Endothelial cell of umbilical vein (primary cell): Measurements from ENCODE around the gene TMUB2. TPM values are rescaled to one million over a fixed set of nuclear protein-coding genes. Genes with fewer than 3 reads are reported as not detected.

Source experiments
- Bru-seq: library from RNA; stranded (reverse); fragments of 400-500 nt; gene quantifications from one replicate; lab custom pipeline; 2021; lab: Mats Ljungman, UMichigan
- BruChase-seq, 2 experiments: library from RNA; stranded (reverse); fragments of 400-500 nt; gene quantifications; one replicate each; lab custom pipeline; 2021; lab: Mats Ljungman, UMichigan
- BruUV-seq: library from RNA; stranded (reverse); fragments of 400-500 nt; replicated peaks from 2 replicates; lab custom pipeline; 2021; lab: Mats Ljungman, UMichigan
- CTCF ChIA-PET: fragments of 300-600, 350-600 bp; sonication (Branson Sonifier 250); formaldehyde crosslinking; loops from one replicate; lab custom pipeline; 2021; ENCODE audit warnings: antibody characterized with exemption, inconsistent platforms; lab: Charles Lee
- POLR2A ChIA-PET: fragments of 300-600, 350-600 bp; sonication (Branson Sonifier 250); formaldehyde crosslinking; loops from one replicate; lab custom pipeline; 2021; ENCODE audit warnings: antibody characterized with exemption, inconsistent platforms; lab: Charles Lee
- DNase-seq: peaks from one replicate; pipeline ENCODE4 v3.0.0-alpha.2; 2011; ENCODE audit warnings: low read depth, low spot score
- FAIRE-seq: peaks from 2 replicates; lab custom pipeline; 2011; peaks lifted over from hg19 to GRCh38; lab: Jason Lieb, UNC
- H2AFZ ChIP-seq: 2 replicates; pipeline ENCODE4 v1.6.0; 2012; ENCODE audit warnings: low read depth, low read length, control low read depth, inconsistent platforms
- H3K27ac ChIP-seq: 2 replicates; pipeline ENCODE4 v1.5.1; 2011; ENCODE audit warnings: low read depth, mild to moderate bottlenecking, control low read depth, low read length, moderate library complexity; ENCODE audit not compliant: insufficient read depth
- H3K27me3 ChIP-seq, 2 experiments: 2 replicates each; pipeline versions ENCODE4 v1.6.0 to v1.6.1; 2011; ENCODE audit warnings: low read length in 2 of 2, mixed read lengths in 1 of 2; ENCODE audit not compliant: control insufficient read depth in 2 of 2, insufficient read depth in 2 of 2
- H3K36me3 ChIP-seq, 2 experiments: 2 replicates in 1 of 2; 3 replicates in 1 of 2; pipeline ENCODE4 v1.5.1; 2011; ENCODE audit warnings: low read length in 2 of 2, mild to moderate bottlenecking in 1 of 2, moderate library complexity in 1 of 2; ENCODE audit not compliant: control insufficient read depth in 2 of 2, insufficient read depth in 2 of 2; ENCODE audit errors: extremely low read depth in 1 of 2
- H3K4me1 ChIP-seq: 3 replicates; pipeline ENCODE4 v1.5.1; 2011; ENCODE audit warnings: mild to moderate bottlenecking, low read length; ENCODE audit not compliant: control insufficient read depth, insufficient read depth; ENCODE audit errors: extremely low read depth
- H3K4me2 ChIP-seq: 2 replicates; pipeline ENCODE4 v1.6.1; 2011; ENCODE audit warnings: low read length, control low read depth, mixed read lengths; ENCODE audit not compliant: insufficient read depth
- H3K4me3 ChIP-seq, 3 experiments: fragments of 200-600 bp in 1 of 3; sonication (generic), shearing (Covaris generic) in 1 of 3; replicated peaks in 1 of 3; 2 replicates each; pipeline ENCODE4 v1.5.1; 2011 to 2016; ENCODE audit warnings: control low read depth in 3 of 3, low read length in 3 of 3, mild to moderate bottlenecking in 2 of 3, inconsistent platforms in 1 of 3, low read depth in 1 of 3, moderate library complexity in 1 of 3; ENCODE audit not compliant: insufficient read depth in 1 of 3
- H3K79me2 ChIP-seq: 2 replicates; pipeline ENCODE4 v1.6.0; 2012; ENCODE audit warnings: low read length, inconsistent platforms; ENCODE audit not compliant: control insufficient read depth, insufficient read depth
- H3K9ac ChIP-seq: replicated peaks from 2 replicates; pipeline ENCODE3; 2011; ENCODE audit warnings: low read length, control low read depth; ENCODE audit not compliant: insufficient read depth; ENCODE audit errors: extremely low read depth
- H3K9me1 ChIP-seq: replicated peaks from 3 replicates; pipeline ENCODE4 v1.6.0; 2011; ENCODE audit warnings: mild to moderate bottlenecking, low read length; ENCODE audit not compliant: control insufficient read depth, insufficient read depth; ENCODE audit errors: extremely low read depth
- H3K9me3 ChIP-seq: replicated peaks from 2 replicates; pipeline ENCODE4 v1.5.1; 2012; ENCODE audit warnings: low read length, inconsistent platforms; ENCODE audit not compliant: control insufficient read depth, insufficient read depth
- H4K20me1 ChIP-seq: replicated peaks from 2 replicates; pipeline ENCODE3; 2011; ENCODE audit warnings: mild to moderate bottlenecking, low read length; ENCODE audit not compliant: control insufficient read depth, insufficient read depth; ENCODE audit errors: extremely low read depth
- EZH2 ChIP-seq: IDR thresholded peaks from 2 replicates; pipeline ENCODE4 v1.6.1; 2012; ENCODE audit warnings: borderline replicate concordance, low read depth, mild to moderate bottlenecking, moderate library complexity, low read length, inconsistent platforms; ENCODE audit not compliant: severe bottlenecking
- FOS ChIP-seq: IDR thresholded peaks from 2 replicates; pipeline ENCODE4 v1.6.1; 2011; ENCODE audit warnings: mild to moderate bottlenecking, low read length, moderate library complexity, borderline replicate concordance; ENCODE audit not compliant: insufficient read depth
- GATA2 ChIP-seq: IDR thresholded peaks from 2 replicates; pipeline ENCODE4 v1.7.0; 2011; ENCODE audit warnings: low read depth, mild to moderate bottlenecking, moderate library complexity, mixed read lengths, low read length; ENCODE audit not compliant: insufficient read length, insufficient read depth
- JUN ChIP-seq: IDR thresholded peaks from 2 replicates; pipeline ENCODE4 v1.6.1; 2011; ENCODE audit warnings: borderline replicate concordance, low read depth; ENCODE audit not compliant: insufficient read length, insufficient read depth
- MYC ChIP-seq: IDR thresholded peaks from one replicate; pipeline ENCODE4 v1.6.1; 2011; ENCODE audit warnings: mild to moderate bottlenecking, low read depth, low read length
- POLR2A ChIP-seq: IDR thresholded peaks from 2 replicates; pipeline ENCODE4 v1.6.1; 2012; ENCODE audit warnings: low read depth, mild to moderate bottlenecking, control low read depth, low read length
- POLR2AphosphoS5 ChIP-seq: IDR thresholded peaks from 2 replicates; pipeline ENCODE4 v1.6.1; 2012; ENCODE audit warnings: low read depth, mild to moderate bottlenecking, control low read depth, low read length, moderate library complexity; ENCODE audit not compliant: insufficient read depth
- dilution Hi-C: fragments of 300-500 bp; cut with MboI; formaldehyde crosslinking; loops from one replicate; pipeline ENCODE4 v1.15.0; 2019; ENCODE audit warnings: low sequenced_read_pairs; ENCODE audit not compliant: extremely low pct_ligation_motif_present
- intact Hi-C: fragments of 100-400 bp; cut with micrococcal nuclease; formaldehyde crosslinking; loops from one replicate; pipeline ENCODE4 v1.10.0; 2022
- long read RNA-seq: library from polyadenylated mRNA; stranded (forward); transcript quantifications from one replicate; pipeline ENCODE4 v2.0.0, GENCODE V29; 2021
- polyA minus RNA-seq, 3 experiments: library from RNA; depleted of rRNA, polyadenylated mRNA; stranded (reverse); fragments of >200 nt; gene quantifications; 1 replicate in 1 of 3; 2 replicates in 2 of 3; pipeline ENCODE4 v1.2.3, GENCODE V29; 2011
- polyA plus RNA-seq, 4 experiments: library from polyadenylated mRNA; depleted of rRNA in 3 of 4; stranded (reverse) in 3 of 4; unstranded in 1 of 4; fragments of >200 nt; gene quantifications; 2 replicates each; pipeline versions ENCODE4 v1.2.1 to v1.2.3, GENCODE V29; 2011 to 2012; ENCODE audit warnings: missing spikeins in 1 of 4
- total RNA-seq: library from RNA; stranded (reverse); gene quantifications from 2 replicates; pipeline ENCODE4 v1.2.3, GENCODE V29; 2021
- TF ChIP-seq, protein P1 (sequence below): IDR thresholded peaks from 2 replicates; pipeline ENCODE4 v1.6.1; 2011; ENCODE audit not compliant: insufficient read depth, insufficient read length

TMUB2 gene
- 39.5 and 43.6 TPM in 2 replicates for total RNA-seq
- 72.5 and 80.0 TPM in 2 replicates for polyA plus RNA-seq
- polyA plus RNA-seq (2011; cell fraction: cytosol; rRNA removed): 50.3 and 55.3 TPM in 2 replicates
- 150 and 171 TPM in 2 replicates for polyA plus RNA-seq (2011; cell fraction: nucleus; rRNA removed)
- polyA plus RNA-seq (2012): 32.2 and 40.6 TPM in 2 replicates
- polyA minus RNA-seq: 48.4 and 54.9 TPM in 2 replicates
- polyA minus RNA-seq (2011; cell fraction: cytosol; rRNA and poly(A)+ RNA removed): 11.1 TPM
- polyA minus RNA-seq (2011; cell fraction: nucleus; rRNA and poly(A)+ RNA removed): 18.8 and 24.1 TPM in 2 replicates
- percentile 71 among the genes with signal in this experiment for Bru-seq, nascent RNA
- BruChase-seq, experiment 1, labeled RNA remaining after a 6-hour chase: percentile 89 among the genes with signal in this experiment
- BruChase-seq, experiment 2, labeled RNA remaining after a 2-hour chase: percentile 90 among the genes with signal in this experiment
- long read RNA-seq, transcript TMUB2-201 (3 exons, 2,418 nt): major isoform, 15 of 89 reads
- long read RNA-seq, partial matches to known transcripts: 28 of 89 reads
- long read RNA-seq, other reads (novel, unspliced or antisense): 37 of 89 reads

DNA sequence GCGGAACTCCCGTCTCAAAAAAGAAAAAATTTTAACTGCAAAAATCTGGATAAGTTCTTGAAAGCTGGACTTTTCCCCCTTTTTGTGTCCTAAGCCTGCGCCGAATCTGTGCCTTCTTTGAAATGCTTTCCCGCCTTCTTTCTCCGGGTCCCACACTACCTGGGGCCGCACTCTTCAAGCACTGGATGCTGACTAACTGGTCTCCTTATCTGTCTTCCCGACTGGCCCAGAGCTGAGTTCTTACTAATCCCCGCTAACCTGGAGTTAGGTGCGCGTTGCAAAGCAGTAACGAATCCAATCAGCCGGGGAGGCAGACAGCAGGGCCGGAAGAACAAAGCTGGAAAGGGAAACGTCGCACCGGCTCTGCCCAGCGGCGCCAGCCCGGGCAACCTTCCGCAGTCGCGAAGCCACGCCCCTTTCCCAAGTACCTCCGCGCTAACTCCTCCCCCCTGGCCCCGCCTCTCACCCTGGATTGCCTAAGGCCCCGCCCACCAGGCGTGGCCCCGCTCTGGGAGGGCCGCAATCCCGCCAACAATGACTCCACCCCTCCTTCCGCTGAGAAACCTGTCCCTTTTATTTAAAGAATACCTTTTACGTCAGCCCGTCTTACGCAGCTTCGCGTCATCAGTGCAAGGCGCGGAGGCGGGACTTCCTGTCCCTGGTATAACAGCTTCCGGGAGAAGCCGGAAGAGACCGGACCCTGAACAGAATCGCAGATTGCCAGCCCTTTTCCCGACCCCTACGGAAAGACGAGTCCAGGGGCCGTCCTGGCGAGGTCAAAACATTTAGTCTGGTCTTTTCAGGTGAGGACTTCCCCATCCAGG is at the start of gene TMUB2:
Gene TMUB2, plus strand, starts transcription at position 666 of the 824 bp plus-strand sequence. CDS start 737 bp downstream, outside the sequence.
- Histone ChIP-seq H3K4me2 (peak within 1 kb of the TSS; percentile 97), H3K4me3 (peak within 1 kb of the TSS; percentile 82 to 96 (median 94)), H3K9me3 (no peaks in the 10 kb centered on the region), H3K27me3 (no peaks in the 10 kb centered on the region), H3K9me1 (no peaks in the 10 kb centered on the region), H3K9ac (peak within 1 kb of the TSS; percentile 95), H3K79me2 (peaks cover 39% of the 10 kb centered on the region), H3K4me1 (peaks cover 13% of the 10 kb centered on the region), H3K36me3 (peaks cover 7 to 16% of the 10 kb centered on the region in 2 experiments), H3K27ac (peak within 1 kb of the TSS; percentile 92), H4K20me1 (no peaks in the 10 kb centered on the region), H2AFZ (peak within 1 kb of the TSS; percentile 87)
- FAIRE-seq: peak; percentile 100
- peak; percentile 100 for DNase-seq
- TSS peak; percentile 75 for BruUV-seq
- dilution Hi-C loops (no loop called here), intact Hi-C loops (loop anchor here (1.0 to 5.0 kb wide), 3 partner anchors 12 to 114 kb away; partner anchors contain the start of gene G6PC3)
- no peak for TF ChIP-seq EZH2
- TF ChIP-seq, protein P1, sequence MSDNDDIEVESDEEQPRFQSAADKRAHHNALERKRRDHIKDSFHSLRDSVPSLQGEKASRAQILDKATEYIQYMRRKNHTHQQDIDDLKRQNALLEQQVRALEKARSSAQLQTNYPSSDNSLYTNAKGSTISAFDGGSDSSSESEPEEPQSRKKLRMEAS: no peak
- no peak for TF ChIP-seq MYC
- TF ChIP-seq GATA2: no peak
- peak; percentile 91 for TF ChIP-seq POLR2AphosphoS5
- no peak for TF ChIP-seq FOS
- no peak for TF ChIP-seq JUN
- peak; percentile 92 for TF ChIP-seq POLR2A
- POLR2A ChIA-PET: interaction anchor here (0.6 to 0.8 kb wide), 3 partner anchors 12 to 159 kb away, joined by 3 read pairs; partner anchors contain the start of genes GRN and HDAC5
- CTCF ChIA-PET: interaction anchor here (0.7 to 2.5 kb wide), 9 partner anchors 11 to 159 kb away, joined by 3 to 17 read pairs (median 5); partner anchors contain the start of genes ATXN7L3 and UBTF
